NCI-H2196 (cell line): ENCODE measurements around the gene ADNP.

ENCODE experiments used
- DNase-seq: peaks from one replicate; lab custom pipeline; 2025; ENCODE audit not compliant: unreplicated experiment; lab: John Stamatoyannopoulos, UW

Gene ADNP

DNA sequence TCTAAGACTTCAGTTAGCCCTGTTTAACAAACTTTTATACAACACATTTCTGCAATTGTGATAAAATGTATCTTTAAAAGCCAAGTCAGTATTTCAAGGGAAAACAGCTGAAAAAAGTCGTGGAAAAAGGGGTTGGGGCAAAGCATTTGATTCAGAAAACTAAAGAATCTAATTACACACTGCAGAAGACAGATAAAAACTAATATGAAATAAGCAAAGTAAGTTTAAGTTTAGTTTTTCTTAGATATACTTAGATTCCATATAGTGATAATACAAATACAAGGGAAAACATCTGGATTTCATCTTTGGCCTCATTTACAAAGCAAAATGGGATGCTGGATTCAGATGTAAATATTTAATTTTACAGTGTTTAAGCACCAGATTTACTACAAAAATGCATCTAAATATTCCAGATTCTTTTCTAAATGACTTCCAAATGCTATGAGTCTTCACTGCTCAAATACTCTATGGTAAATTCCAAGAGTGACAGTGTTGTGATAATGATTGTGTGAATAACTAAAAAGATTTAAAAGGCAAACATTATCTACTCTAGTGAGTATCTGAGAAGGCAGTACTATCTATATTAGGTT lies 1.5 kb upstream of the ADNP start:
- DNase-seq: no peak

DNA sequence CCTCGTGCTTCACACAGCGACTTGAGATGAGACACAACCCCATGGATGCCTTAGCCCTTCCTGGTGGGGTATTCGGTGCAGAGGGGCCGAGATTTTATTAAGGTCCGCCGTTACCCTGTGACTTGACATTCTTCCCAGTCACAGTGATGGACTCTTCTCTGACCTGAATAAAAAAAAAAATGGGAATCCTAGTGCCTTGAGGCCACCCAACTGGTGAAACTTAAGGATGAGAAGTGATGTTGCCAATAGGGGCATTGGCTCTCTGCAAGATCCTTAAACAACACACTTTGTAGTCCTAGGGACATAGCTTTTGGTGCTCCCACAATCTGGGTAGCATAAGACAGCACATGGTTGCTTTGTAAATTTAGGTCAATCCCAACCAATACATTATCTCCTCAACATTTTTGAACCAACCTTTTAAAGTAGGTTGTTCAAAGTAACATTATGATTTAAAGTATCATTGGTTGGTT lies 814 bp upstream of the ADNP start:
- DNase-seq: no peak

DNA sequence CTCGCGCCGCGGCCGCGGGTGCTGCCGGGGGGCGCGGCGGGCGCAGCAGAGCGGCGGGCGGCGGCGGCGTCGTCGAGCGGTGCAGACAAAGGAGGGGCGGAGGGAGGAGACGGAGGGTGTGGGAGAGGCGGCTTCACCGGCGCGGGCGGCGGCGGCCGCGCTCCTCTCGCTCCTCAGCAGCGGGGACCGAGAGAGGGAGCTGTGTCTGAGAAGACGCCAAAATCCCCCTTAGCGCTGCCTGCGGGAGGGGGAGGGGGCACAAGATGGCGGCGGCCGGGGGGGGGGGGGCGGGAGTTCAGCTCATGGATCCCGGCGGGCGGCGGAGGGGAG lies 296 bp downstream of the ADNP start:
- no peak for DNase-seq

DNA sequence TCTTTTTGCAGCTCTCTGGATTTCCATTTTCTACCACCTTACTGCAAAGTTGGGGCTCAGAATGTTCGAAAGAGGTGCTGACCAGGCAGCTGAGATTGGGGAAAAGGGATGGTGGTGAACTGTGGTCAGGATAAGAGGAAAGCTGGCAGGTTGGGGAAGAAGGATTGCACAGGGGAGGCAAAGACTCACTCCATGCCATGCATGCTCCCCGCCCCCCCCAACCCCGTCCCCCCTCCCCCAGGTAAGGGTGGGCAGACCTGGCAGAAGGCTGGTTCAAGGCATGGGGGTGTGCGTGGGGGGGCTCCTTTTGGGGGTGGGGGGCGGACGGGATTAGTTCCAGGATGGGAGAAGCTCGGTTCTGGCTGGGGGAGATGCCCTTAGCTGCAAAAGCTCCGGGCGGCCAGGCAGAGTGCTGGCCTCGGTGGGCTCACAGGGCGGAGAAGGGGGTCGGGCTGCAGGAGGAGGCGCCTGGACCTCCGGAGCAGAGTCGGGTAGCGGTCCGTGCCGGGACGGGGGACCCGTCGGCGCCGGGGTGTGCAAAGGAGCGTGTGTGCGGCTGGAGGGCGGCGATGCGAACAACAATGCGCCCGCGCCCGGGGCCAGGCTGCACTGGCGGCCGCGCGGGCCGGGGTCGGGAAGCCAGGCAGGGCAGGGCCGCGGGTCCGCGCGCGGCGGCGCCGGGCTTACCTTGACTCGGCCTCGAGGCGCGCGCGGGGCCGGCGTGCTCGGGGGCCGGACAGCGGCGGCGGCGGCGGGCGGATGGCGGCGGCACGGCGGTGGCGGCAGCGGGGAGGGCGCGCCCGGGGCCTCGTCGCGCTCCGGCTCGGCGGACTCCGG lies 880 bp downstream of the ADNP start:
- DNase-seq: no peak

DNA sequence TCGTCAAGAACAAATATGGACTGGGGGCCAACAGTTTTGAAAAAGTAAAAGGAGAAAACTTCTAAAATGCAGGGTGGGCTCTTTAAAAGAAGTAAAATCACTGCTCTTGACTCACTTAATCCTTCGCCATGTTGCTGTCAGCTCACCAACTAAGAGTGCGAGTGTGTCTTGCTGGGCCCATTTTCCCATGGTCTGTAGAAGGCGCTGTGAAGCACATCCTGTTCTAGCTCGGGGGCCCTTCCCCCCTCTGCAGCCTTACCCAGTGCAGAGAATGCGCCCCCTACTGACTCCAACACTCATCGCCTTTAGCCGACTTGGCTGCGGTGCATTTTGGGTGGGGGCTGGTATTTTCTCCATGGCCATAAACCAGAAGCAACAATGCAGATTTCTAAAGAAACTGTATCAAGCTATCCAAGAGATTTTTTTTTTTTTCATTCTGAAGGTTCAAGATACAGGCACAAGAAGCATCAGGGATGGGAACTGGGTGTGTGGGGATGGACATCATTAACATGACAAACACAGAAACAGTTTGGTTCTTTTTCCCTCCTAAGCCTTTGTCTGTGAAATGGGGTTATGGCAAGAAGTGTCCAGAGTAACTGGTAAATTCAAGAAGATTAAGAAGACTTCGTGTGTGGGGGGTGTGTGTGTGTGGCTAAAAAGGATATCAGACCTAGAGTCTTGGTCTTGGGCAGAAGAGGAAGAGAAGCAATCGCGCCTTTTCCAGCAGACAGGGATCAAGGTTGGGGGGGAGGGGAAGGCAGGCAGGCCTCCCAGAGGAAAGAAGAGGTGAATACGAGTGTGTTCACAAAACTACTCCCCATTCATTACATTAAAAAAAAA lies 1.7 kb downstream of the ADNP start:
- peak; percentile 93 for DNase-seq

DNA sequence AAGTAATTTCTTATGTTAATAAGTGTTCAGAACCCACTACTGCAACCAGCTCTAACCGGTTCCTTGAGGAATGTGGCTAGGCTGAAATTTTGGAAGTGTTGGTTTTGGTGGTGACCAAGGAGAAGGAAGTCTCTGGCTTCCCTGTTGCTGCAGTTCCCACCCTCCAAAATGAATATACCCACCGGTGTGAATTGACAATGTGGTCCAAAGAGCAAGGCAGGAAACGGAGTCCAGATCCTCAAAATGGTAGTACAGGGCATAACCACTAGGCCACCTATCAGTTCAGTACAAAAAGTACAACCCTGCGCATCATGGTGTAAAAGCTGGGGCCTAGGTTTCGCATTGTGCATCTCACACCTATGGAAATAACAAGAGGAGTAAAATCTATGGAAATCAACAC lies 2.8 kb downstream of the ADNP start:
- DNase-seq: no peak

DNA sequence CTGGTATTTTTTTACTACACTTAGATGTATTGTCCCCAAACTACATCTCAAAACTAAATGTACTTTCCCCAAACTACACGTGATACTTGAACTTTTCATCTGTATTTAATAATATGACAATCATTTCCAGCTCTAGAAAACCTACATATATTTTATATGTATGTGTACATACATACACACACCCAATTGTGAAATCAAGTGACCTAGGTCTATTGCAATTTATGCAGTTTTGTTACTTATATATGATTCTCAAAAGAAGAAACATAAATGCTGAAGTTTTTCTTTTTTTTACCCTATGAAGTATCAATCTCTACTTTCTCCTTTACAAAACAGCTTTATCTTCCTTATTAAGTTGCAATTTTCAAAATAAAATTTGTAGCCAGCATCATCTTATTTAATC lies 4.7 kb downstream of the ADNP start:
- DNase-seq: no peak

DNA sequence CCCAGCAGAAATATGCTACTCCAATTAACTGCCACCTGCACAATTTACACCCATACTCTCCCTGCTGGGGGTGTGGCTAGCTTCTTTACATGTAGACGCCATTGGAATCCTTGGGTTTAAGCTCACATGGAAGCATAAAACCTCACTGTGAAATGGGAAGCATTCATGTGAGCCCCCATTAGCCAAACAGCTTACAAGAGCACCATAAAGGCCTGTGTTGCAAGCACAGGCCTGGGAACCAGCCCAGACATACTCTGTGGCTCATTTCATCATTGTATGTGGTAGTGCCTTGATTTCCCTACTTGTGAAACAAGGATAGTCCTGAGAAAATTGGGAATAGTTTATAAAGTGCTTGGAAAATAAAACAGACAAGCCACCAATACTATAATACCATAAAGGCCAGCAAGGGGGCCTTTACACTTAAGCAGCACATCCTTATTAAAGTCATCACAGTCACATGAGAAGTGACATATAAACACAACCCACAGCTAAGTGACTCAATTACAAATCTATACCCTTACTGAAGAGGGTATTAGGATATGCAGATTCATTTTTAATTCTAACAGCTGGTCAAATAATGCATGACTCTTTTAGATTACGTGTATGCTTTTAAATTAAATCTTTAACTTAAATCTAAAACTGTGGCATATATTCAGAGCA lies 6.8 kb downstream of the ADNP start:
- DNase-seq: no peak

DNA sequence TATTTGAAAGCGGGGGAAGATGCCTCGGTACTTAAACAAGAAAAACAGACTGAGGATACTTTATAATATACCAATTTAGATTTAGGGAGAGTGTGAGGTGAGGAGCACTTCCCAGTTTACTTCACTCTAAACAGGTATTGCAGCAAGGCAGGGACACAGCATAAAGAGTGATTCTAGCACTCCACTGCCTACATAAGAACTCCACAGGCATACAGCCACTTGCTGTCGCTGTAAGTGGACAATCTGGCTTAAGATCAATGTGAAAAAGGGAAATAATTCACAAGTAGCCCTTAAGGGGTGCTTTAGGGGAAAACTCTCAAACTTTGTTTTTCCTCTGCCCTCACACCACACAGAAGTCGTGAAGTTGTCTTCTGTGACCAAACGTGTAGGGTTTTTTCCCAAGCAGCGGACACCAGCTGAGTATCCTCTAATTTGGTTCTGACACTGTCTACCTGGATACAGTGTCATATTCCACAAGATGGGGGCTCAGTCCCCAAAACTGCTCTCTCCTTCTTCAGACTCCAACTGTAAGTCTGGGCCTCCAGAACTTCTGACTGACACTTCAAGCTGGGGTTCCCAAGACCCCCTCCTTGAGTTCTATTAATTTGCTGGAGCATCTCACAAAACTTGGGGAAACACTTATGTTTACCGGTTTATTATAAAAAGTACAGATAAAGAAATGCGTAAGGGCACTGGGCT lies 9.3 kb downstream of the ADNP start:
- DNase-seq: no peak

DNA sequence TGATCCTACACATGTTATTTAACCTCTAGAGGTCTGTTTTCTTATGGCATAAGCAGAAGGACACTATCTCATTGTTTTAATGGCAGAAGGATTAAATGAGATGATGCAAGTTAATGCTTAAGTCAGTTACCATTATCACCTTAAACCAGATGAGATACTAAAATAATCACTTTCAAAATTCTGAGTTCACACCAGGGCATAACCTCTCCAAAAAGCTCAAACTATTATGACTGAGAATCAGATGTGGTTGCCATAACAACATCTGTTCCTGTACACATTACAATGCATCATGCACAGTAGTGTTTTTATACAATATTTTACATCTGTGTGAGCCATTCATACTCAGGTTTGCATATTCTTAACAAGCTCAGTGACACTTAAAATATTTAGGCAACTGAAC lies 10.2 kb downstream of the ADNP start:
- no peak for DNase-seq

DNA sequence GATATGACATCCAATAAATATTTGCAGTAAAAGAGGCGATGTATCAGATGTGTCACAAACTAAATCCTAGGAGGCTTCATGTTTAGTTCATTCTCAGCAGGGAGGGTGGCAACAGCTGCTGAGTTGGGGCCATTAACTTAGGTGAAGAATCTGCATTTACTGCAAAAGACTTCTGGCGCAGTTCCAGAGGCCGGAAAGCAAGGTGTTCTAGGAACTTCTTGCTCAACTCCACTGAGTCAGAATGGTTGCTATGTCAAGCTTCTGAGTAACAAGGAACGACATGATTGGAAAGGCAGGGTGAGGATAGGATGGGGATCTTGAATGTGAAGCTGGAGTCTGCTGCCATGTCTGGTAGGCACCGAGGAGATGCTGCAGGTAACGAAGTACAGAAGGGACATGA lies 11.7 kb downstream of the ADNP start:
- no peak for DNase-seq

DNA sequence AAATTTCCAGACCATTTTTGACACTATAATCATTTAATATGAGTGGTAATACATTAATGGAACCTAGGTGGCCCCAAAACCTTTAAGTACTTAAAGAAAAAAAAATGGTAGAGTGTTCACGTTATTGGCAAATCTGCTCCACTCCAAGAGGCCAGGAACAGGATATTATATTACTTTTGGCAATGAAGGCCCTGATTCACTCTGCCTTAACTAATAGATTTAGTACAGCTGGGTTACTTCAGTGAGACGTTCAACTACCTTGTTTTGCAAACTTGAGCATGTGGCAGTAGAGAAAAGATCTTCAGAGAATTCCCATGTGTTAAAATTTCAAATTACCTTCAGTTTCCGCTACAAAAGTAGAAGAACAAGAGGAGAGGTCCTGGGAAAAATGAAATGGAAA lies 12.8 kb downstream of the ADNP start:
- no peak for DNase-seq

DNA sequence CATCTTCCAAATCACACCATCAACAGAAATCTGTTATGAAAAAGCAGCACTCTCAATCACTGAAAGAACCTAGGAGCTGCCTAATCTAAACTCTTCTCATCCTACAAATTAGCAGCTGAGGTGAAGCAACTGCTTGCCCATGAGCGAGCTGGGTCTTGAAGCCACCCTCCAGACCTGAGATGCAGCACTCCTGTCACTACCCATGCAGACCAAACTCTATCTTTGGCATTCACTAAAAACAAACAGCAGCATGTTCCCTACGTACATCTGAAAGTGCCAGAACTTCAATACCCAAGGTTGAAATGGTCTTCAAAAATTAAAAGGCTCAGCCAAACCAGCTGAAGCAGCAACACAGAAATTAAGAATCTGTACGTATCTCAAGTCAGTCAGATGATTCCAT lies 14.3 kb downstream of the ADNP start:
- no peak for DNase-seq

DNA sequence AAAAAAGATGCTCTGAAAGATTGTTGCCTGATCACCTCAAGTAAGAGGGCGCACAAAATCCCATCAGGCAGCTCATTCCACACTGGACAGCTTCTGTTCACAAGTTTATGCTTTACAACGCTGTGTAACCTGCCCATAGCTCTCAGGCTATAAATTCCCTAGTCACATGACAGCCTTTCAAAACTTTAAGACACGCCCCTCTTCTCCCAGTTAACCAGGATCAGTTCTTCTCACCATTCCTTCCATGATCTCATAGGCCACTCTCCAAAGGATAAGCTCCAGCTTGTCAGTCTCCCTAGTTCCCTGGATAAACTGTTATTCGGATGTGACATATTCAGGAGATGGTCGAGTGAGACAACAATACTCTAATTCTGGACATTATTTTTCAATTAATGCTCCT lies 15.0 kb downstream of the ADNP start:
- no peak for DNase-seq

DNA sequence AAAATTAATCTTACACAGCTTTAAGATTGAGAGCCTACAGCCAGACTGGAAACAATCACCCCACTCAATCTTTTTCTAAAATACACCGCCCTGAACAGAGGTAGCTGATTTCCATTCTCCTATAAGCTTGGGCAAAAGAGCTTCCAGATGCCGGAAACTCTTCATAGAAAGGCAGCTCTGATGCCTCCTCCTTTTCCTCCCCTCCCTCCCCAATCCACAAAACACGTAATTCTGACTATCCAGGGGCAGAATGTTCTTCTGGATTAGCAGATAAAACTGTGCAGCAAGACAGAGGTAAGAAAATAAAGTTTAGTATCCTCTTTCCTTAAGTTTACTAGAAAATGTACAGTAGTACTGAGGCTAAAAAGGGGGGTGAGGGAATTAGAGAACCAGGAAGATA lies 15.8 kb downstream of the ADNP start:
- DNase-seq: no peak

DNA sequence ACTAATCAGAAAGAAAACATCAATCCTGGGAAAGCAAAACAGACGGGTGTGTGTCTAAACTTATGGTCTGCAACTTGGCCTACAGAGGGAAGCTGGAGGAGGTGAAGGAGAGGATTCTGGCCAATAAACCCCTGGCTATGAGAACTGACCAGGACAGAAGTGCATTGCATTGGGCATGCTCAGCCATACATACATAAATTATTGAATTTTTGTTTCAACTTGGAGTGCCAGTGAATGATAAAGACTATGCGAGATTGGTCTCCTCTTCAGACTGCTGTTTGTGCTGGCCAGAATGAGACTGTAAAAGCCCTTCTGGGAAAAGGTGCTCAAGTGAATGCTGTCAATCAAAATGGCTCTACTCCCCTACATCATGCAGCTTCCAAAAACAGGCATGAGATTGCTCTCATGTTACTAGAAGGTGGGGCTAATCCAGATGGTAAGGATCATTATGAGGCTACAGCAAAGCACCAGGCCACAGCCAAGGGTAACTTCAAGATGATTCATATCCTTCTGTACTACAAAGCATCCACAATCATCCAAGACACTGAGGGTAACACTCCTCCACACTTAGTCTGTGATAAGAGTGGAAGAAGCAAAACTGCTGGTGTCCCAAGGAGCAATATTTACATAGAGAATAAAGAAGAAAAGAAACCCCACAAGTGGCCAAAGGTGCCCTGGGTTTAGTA lies 17.4 kb downstream of the ADNP start:
- DNase-seq: no peak

DNA sequence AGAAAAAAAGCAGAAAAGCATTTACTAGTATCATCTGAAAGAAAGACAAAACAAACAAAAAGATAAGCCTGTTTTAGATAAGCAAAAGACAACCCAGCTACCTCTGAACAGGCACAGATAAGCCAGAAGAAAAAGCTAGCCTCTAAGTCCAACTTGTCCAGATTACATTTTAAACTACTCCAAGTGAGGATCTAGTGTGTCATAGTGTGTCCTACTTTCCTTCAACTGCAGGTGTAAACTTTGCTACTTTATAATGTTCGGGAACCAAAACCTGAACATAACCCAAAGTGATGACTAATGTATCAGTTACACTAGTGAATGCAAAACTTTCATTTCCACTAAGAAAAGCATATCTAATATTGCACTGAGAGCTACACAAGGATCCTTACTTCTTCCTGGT lies 19.5 kb downstream of the ADNP start:
- DNase-seq: no peak

DNA sequence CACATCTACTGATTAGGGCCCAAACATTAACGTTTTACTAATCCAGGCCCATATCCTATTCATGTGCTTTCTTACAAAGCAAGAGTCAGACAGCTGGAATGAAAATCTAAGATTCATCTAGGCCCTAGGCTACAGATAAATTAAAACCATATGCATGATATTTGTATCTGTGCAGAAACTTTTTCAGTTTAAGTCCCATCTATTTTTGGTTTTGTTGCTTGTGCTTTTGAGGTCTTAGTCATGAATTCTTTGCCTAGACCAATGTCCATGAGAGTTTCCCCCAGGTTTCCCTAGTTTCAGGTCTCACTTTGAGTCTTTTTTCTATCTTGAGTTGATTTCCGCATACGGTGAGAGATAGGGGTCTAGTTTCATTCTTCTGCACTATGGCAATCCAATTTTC lies 20.2 kb downstream of the ADNP start:
- no peak for DNase-seq

DNA sequence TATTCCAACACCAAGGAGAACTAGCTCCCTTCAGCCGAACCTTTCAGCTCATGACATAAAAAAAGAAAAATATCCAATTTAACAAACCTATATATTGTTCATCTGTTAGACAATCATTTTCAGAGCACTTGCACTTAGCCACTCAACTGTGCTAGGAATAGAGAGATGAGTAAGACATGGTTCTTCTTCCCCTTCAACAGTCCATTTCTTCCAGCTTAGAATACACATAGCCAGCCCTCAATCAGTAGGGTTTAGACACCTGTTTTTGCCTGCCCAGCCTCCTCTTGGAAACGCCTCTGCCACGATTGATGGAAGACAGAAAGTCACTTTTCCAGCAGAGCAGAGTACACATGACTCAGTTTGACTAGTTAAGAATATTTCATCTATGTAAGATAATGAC lies 21.8 kb downstream of the ADNP start:
- DNase-seq: no peak

DNA sequence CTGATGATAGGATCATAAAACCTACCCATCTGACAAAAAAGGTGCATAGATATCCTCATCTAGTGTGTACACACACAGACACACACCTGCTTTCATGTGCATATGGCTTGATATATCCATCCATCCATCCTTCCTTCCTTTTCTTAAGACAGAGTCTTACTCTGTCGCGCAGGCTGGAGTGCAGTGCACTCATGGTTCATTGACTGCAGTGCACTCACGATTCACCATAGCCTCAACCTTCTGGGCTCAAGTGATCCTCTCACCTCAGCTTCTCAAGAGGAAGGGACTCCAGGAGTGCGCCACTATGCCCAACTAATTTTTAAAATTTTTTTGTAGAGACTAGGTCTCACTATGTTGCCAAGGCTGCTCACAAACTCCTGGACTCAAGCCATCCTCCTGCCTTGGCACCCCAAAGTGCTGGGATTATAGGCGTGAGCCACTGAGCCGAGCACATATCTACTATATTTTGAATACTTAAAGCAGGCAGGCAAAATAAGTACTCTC lies 27.1 kb downstream of the ADNP start:
- DNase-seq: no peak
